Astrocyte of the cerebellum (primary cell): Measurements from ENCODE around the gene SLC35A5.

Source experiments
- DNase-seq: peaks from one replicate; pipeline ENCODE4 v3.0.0-alpha.2; 2011; ENCODE audit warnings: low read depth
- H3K4me3 ChIP-seq: 2 replicates; pipeline ENCODE4 v1.5.1; 2011; ENCODE audit warnings: mild to moderate bottlenecking, low read depth, low read length, moderate library complexity
- in situ Hi-C: cut with HindIII; loops from 2 replicates; pipeline ENCODE4 v1.10.0; 2017; ENCODE audit warnings: low sequenced_read_pairs
- TF ChIP-seq, protein P1 (sequence below): IDR thresholded peaks from 2 replicates; pipeline ENCODE4 v1.5.1; 2012; ENCODE audit warnings: low read length, low read depth, moderate library complexity, mild to moderate bottlenecking; ENCODE audit errors: missing control alignments

SLC35A5 gene

DNA sequence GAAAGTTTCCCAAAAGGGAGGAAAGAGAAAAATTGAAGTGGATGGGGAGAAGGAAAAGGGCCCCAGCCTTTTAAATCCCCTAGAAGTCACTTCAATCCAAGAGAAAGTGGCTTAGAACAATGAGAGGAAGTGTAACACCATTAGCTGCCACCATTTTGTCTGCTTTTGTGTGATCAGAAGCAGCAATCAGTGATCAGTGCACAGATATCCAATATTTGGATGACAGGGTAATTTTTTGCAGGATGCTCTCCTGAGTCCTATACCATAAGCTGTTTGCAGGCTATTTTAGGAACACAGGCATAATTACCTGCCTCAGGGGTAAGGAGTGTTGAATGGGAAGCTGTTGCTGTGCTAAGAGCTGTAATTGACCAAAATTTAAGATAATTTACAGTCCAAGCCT, 31.4 kb downstream of the SLC35A5 start:
- no peak for DNase-seq
- in situ Hi-C loops, result no loop called here
- no peak overlapping the region for H3K4me3 ChIP-seq
- TF ChIP-seq, protein P1, sequence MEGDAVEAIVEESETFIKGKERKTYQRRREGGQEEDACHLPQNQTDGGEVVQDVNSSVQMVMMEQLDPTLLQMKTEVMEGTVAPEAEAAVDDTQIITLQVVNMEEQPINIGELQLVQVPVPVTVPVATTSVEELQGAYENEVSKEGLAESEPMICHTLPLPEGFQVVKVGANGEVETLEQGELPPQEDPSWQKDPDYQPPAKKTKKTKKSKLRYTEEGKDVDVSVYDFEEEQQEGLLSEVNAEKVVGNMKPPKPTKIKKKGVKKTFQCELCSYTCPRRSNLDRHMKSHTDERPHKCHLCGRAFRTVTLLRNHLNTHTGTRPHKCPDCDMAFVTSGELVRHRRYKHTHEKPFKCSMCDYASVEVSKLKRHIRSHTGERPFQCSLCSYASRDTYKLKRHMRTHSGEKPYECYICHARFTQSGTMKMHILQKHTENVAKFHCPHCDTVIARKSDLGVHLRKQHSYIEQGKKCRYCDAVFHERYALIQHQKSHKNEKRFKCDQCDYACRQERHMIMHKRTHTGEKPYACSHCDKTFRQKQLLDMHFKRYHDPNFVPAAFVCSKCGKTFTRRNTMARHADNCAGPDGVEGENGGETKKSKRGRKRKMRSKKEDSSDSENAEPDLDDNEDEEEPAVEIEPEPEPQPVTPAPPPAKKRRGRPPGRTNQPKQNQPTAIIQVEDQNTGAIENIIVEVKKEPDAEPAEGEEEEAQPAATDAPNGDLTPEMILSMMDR, result no peak

DNA sequence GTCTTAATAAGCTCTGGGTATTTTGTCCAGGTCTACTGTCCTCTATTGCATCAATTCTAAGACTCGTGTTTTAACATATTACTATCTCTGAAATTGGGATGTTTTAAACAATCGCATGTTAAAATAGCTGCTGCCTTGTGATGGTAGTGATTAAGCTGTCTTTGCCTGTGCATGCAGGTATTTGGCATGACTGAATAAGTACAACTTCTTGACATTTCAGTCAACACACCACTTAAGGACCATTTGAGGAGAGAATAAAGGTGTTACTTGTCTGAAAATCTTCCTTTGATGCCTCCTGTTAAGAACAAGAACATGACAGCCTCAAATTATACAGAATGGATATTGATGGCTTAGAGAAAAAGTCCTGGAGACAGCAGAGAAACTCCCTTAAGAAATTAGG, 33.0 kb downstream of the SLC35A5 start:
- TF ChIP-seq, protein P1, result no peak
- in situ Hi-C loops, result no loop called here
- DNase-seq, result no peak
- H3K4me3 ChIP-seq, result no peak overlapping the region

DNA sequence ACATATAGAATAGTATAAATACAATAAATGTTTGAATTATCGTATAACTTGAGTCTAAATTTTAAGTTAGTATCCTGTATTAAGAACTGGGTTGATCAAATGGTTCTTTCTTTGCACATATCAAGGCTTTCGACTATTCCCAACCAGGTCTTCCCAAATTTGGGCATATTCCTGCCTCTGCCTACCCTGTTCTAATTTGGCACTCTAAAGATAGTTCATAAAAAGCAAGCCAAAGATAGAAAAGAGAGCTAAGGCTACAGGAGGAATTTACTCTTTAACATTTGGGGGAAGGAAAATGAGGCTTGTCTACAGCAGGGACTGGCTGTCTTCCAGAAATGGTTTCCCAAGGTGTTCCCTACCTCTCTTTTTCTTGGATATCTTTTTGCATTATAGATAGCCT, 36.1 kb downstream of the SLC35A5 start:
- no peak for DNase-seq
- no peak overlapping the region for H3K4me3 ChIP-seq
- TF ChIP-seq, protein P1, result no peak
- in situ Hi-C loops, result no loop called here

DNA sequence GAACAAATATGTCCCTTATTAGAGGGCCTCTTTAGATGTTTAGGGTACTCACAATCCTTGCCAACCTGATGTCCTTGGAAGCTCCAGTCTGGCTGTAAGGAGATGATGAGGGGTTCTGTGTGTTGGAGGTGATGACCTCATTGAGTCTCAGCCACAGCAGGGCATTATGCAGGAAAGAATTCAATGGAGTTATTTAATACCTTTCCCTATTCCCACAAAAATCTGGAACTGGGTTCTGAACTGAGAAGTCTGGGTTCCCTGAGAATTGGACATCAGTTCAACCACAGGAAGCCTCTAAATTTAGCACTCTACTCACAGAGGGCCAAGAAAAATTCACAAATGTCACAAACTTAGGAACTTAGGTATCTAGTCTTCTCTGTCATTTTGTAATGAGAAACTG, 36.9 kb downstream of the SLC35A5 start:
- TF ChIP-seq, protein P1, result no peak
- peak; percentile 9 for DNase-seq
- in situ Hi-C loops, result no loop called here

DNA sequence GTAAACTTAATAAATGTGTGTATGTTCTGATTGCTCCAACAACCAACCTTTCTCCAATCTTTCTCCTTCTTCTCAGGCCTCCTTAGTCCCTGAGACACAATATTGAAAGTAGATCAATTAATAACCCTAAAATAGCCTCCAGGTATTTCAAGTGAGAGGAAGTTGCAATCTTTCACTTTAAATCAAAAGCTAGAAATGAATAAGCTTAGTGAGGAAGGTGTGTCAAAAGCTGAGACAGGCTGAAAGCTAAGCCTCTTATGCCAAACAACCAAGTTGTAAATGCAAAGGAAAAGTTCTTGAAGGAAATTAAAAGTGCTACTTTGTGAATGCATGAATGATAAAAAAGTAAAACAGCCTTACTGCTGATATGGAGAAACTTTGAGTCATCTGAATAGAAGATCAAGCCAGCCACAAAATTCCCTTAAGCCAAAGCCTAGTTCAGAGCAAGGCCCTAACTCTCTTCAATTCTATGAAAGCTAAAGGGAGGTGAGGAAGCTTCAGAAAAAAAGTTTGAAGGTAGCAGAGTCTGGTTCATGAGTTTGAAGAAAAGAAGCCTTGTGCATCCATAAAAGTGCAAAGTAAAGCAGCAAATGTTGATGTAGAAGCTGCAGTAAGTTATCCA, 40.5 kb downstream of the SLC35A5 start:
- DNase-seq, result no peak
- TF ChIP-seq, protein P1, result no peak
- in situ Hi-C loops, result no loop called here
- H3K4me3 ChIP-seq, result no peak overlapping the region

More for the DNA sequence above, 36.9 kb downstream of the SLC35A5 start:
- H3K4me3 ChIP-seq, result no peak overlapping the region

DNA sequence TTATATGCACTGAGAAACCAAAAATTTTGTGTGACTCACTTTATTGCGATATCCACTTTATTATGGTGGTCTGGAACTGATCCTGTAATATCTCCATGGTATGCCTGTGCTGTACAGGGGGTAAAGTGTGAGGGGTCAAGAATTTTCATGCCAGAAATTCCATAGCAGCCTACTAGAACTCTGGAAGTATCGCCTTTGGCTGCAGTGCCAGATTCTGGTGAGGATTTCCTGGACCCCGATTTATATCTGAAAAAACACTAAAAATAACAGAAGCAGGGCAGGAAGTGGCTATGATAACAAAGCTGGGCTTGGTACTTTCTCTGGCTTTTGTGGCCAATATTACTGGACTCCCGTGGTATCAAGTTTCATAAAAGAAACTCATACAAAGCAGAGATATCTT, 42.7 kb downstream of the SLC35A5 start:
- no peak overlapping the region for H3K4me3 ChIP-seq
- peak; percentile 98 for DNase-seq
- in situ Hi-C loops, result no loop called here
- TF ChIP-seq, protein P1, result no peak

DNA sequence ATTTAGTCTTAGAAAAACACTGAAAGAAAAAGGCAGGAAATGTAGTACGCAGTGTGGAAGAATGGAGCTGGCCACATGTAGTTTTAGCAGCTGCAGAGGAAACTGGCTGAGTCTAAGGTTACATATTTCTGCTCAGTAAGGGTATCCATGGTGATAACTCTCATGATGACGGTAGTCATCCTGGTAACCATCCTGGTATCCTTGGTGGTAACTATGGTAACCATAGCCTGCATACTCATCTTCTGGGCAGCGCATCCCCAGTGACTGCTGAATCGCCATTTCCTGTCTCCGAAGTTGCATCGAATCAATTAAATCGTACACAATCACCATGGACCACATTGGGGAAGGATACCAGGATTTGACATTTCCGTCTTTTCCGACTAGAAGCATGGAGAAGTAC, 43.4 kb downstream of the SLC35A5 start:
- in situ Hi-C loops, result no loop called here
- TF ChIP-seq, protein P1, result no peak
- DNase-seq, result peak; percentile 94
- no peak overlapping the region for H3K4me3 ChIP-seq
